Pulmonary artery endothelial cell (primary cell): ENCODE measurements around the gene KANSL1. TPM values are rescaled to one million over a fixed set of nuclear protein-coding genes. Genes with fewer than 3 reads are reported as not detected.

Experiments
- DNase-seq: peaks from one replicate; pipeline ENCODE4 v3.0.0-alpha.2; 2011; ENCODE audit warnings: low read depth, low spot score
- total RNA-seq: library from RNA; depleted of rRNA; stranded (reverse); fragments of >200 nt; gene quantifications from 2 replicates; pipeline ENCODE4 v1.2.3, GENCODE V29; 2014

The KANSL1 gene
- total RNA-seq, 1 donor from 2014 or later: 48.3 TPM

- DNase-seq: no peak
These were observed 209.5 kb downstream of the KANSL1 start for GRCh38 chr17:45983614-45984310.

DNA sequence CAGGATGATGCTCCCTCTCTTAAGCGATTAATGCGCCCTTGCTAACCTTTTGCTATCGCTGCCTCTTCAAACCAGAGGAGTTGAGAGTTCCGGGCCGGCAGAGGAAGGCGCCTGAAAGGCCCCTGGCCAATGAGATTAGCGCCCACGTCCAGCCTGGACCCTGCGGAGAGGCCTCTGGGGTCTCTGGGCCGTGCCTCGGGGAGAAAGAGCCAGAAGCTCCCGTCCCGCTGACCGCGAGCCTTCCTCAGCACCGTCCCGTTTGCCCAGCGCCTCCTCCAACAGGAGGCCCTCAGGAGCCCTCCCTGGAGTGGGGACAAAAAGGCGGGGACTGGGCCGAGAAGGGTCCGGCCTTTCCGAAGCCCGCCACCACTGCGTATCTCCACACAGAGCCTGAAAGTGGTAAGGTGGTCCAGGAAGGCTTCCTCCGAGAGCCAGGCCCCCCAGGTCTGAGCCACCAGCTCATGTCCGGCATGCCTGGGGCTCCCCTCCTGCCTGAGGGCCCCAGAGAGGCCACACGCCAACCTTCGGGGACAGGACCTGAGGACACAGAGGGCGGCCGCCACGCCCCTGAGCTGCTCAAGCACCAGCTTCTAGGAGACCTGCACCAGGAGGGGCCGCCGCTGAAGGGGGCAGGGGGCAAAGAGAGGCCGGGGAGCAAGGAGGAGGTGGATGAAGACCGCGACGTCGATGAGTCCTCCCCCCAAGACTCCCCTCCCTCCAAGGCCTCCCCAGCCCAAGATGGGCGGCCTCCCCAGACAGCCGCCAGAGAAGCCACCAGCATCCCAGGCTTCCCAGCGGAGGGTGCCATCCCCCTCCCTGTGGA is 210.2 kb downstream of the KANSL1 start:
- no peak for DNase-seq

GRCh38 chr17:45981306-45981705 is 211.9 kb downstream of the KANSL1 start:
- DNase-seq: no peak

- no peak for DNase-seq
These were observed 212.4 kb downstream of the KANSL1 start for GRCh38 chr17:45980855-45981254.

Other genes with a start within 250 kb of the KANSL1 start
- gene STH, start 194.2 kb downstream of the KANSL1 start, total RNA-seq: not detected in 2 replicates
- gene LRRC37A, start 101.7 kb upstream of the KANSL1 start, total RNA-seq: 1.4 and 2.5 TPM in 2 replicates
- 2.9 and 7.9 TPM in 2 replicates for gene ARL17B, start 168.3 kb upstream of the KANSL1 start, total RNA-seq